ENCODE measurements around the gene ALPG.
"Not testable (repeated sequence)": the region's sequence is repeated elsewhere in the genome, so short reads cannot be mapped to it uniquely, and the experiment has no call there.

Gene ALPG

GRCh38 chr2:232419245-232420072 is 12.8 kb downstream of the ALPG start:
- DNase-seq (ENCODE audit: low read depth), result no peak

- no peak for DNase-seq (ENCODE audit: low read depth)
These were observed 13.4 kb downstream of the ALPG start for GRCh38 chr2:232420073-232420454.

GRCh38 chr2:232420463-232421188 is 14.0 kb downstream of the ALPG start:
- DNase-seq (ENCODE audit: low read depth), result no peak

- no peak for DNase-seq (ENCODE audit: low read depth)
These were observed 14.6 kb downstream of the ALPG start for GRCh38 chr2:232421189-232421785.

- no peak for DNase-seq (ENCODE audit: low read depth)
These were observed 15.4 kb downstream of the ALPG start for GRCh38 chr2:232422051-232422450.

GRCh38 chr2:232422996-232423395 is 16.4 kb downstream of the ALPG start:
- DNase-seq (ENCODE audit: low read depth), result not testable (repeated sequence)

- DNase-seq (ENCODE audit: low read depth), result not testable (repeated sequence)
These were observed 16.8 kb downstream of the ALPG start for GRCh38 chr2:232423407-232423806.

GRCh38 chr2:232431705-232432590 is 25.3 kb downstream of the ALPG start:
- DNase-seq (ENCODE audit: low read depth), result no peak

- DNase-seq (ENCODE audit: low read depth), result no peak
These were observed 26.0 kb downstream of the ALPG start for GRCh38 chr2:232432598-232433184.

- DNase-seq (ENCODE audit: low read depth), result not testable (repeated sequence)
These were observed 27.0 kb downstream of the ALPG start for GRCh38 chr2:232433622-232434021.

- DNase-seq (ENCODE audit: low read depth), result no peak
These were observed 27.4 kb downstream of the ALPG start for GRCh38 chr2:232434091-232434490.

GRCh38 chr2:232434563-232435374 is 28.1 kb downstream of the ALPG start:
- no peak for DNase-seq (ENCODE audit: low read depth)

GRCh38 chr2:232435375-232435648 is 28.7 kb downstream of the ALPG start:
- no peak for DNase-seq (ENCODE audit: low read depth)

GRCh38 chr2:232435805-232436204 is 29.2 kb downstream of the ALPG start:
- DNase-seq (ENCODE audit: low read depth), result no peak

- DNase-seq (ENCODE audit: low read depth), result no peak
These were observed 29.9 kb downstream of the ALPG start for GRCh38 chr2:232436381-232437194.

- DNase-seq (ENCODE audit: low read depth), result no peak
These were observed 30.5 kb downstream of the ALPG start for GRCh38 chr2:232437195-232437571.

- DNase-seq (ENCODE audit: low read depth), result no peak
These were observed 31.4 kb downstream of the ALPG start for GRCh38 chr2:232438091-232438490.

GRCh38 chr2:232438951-232439757 is 32.5 kb downstream of the ALPG start:
- DNase-seq (ENCODE audit: low read depth), result peak; percentile 20

- no peak for DNase-seq (ENCODE audit: low read depth)
These were observed 33.1 kb downstream of the ALPG start for GRCh38 chr2:232439758-232440135.
